Measurements from ENCODE around the gene CDK17. TPM values are rescaled to one million over a fixed set of nuclear protein-coding genes. Genes with fewer than 3 reads are reported as not detected.

The CDK17 gene
- total and polyA plus RNA-seq, 2 donors (not counting 1 experiment from before 2014, with no cell fraction given), result 15.6 to 87.8 TPM

DNA sequence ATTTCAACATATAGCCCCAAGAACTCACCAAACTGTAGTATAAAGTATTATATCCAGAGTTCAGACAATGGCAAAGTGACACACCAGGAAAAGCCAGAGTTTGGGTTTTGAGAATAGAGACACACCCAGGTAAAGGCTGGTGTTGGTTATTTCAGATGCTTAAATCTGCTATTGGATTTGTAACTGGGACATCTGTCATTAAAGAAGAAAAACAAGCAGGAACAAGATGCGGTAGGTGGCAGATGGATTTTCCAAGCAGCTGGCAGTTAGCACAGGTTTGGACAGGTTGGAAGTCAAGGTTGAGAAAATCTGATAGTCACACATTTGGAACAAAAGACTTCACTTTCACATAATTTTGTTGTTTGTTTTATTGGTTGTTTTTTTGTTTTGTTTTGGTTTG, 14.4 kb upstream of the CDK17 start:
- H3K27ac Mint-ChIP-seq, result no peak overlapping the region
- TF ChIP-seq, protein P1, sequence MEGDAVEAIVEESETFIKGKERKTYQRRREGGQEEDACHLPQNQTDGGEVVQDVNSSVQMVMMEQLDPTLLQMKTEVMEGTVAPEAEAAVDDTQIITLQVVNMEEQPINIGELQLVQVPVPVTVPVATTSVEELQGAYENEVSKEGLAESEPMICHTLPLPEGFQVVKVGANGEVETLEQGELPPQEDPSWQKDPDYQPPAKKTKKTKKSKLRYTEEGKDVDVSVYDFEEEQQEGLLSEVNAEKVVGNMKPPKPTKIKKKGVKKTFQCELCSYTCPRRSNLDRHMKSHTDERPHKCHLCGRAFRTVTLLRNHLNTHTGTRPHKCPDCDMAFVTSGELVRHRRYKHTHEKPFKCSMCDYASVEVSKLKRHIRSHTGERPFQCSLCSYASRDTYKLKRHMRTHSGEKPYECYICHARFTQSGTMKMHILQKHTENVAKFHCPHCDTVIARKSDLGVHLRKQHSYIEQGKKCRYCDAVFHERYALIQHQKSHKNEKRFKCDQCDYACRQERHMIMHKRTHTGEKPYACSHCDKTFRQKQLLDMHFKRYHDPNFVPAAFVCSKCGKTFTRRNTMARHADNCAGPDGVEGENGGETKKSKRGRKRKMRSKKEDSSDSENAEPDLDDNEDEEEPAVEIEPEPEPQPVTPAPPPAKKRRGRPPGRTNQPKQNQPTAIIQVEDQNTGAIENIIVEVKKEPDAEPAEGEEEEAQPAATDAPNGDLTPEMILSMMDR (IDR thresholded peaks at IDR 0.05), result no peak
- Histone ChIP-seq H3K4me1 (ENCODE audit: control insufficient read depth in 2 of 2, insufficient read depth in 2 of 2, low read length in 2 of 2) (peaks cover under 1 to 4% of the 10 kb centered on the region in 2 donors), H3K79me2 (ENCODE audit: control insufficient read depth, insufficient read depth, low read length) (no peaks in the 10 kb centered on the region), H3K27ac (ENCODE audit: low read length in 2 of 2) (no peak overlapping the region), H4K20me1 (ENCODE audit: control insufficient read depth, insufficient read depth, low read length, poor library complexity, severe bottlenecking) (no peaks in the 10 kb centered on the region), H3K4me2 (replicated peaks; ENCODE audit: low read depth, low read length, poor library complexity, severe bottlenecking) (no peak overlapping the region), H3K36me3 (replicated peaks in 1 of 2; ENCODE audit: control extremely low read depth in 1 of 2, control insufficient read depth in 1 of 2, extremely low read depth in 1 of 2, insufficient read depth in 2 of 2, low read length in 1 of 2) (no peaks in the 10 kb centered on the region), H3K27me3 (replicated peaks in 1 of 4; ENCODE audit: control extremely low read depth in 1 of 4, control insufficient read depth in 3 of 4, insufficient read depth in 4 of 4, low read length in 3 of 4) (no peaks in the 10 kb centered on the region), H2AFZ (ENCODE audit: insufficient read depth, low read depth, low read length, poor library complexity, severe bottlenecking) (no peak overlapping the region), H3K4me3 (ENCODE audit: control extremely low read depth in 1 of 5, extremely low read depth in 1 of 5, insufficient read depth in 1 of 5, low read depth in 2 of 5, low read length in 4 of 5) (no peak overlapping the region), H3K9me3 (ENCODE audit: control extremely low read depth in 1 of 3, control insufficient read depth in 2 of 3, insufficient read depth in 1 of 3, low read length in 2 of 3) (no peaks in the 10 kb centered on the region), H3K9ac (ENCODE audit: low read length) (no peak overlapping the region)
- no peak overlapping the region for H3K4me3 Mint-ChIP-seq
- WGBS (ENCODE audit: insufficient coverage), result no CpG with 5 or more reads among the region's 1 CpG
- no peak for DNase-seq
- ChIA-PET CTCF (no interaction called here), POLR2A (no interaction called here)
- ATAC-seq (ENCODE audit: low read depth), result no peak
- intact Hi-C loops (cut with micrococcal nuclease), result no loop called here
- H3K27me3 Mint-ChIP-seq, result no peaks in the 10 kb centered on the region
- H3K4me1 Mint-ChIP-seq, result peaks cover 9% of the 10 kb centered on the region
- no peaks in the 10 kb centered on the region for H3K9me3 Mint-ChIP-seq (ENCODE audit: insufficient read depth)

DNA sequence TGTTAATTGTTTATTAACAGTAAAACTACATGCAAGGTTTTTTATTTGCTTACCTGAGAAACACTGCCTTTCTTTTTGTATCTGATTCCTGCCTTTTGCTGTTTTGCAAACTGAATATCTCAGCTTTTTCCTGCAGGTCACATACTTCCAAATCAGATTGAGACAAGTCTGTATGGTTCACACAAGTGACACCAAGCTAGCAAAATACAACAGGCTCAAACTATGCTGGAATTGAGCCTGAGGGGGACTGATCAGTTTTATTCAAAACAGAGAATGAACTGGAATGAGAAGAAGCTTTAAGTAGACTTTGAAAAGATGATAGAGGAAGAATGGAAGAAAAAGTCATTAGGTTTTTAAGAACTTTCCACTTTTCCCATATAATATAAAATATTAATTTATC, 12.2 kb upstream of the CDK17 start:
- intact Hi-C loops (cut with micrococcal nuclease), result no loop called here
- no peaks in the 10 kb centered on the region for H4K20me1 ChIP-seq (ENCODE audit: control insufficient read depth, insufficient read depth, low read length, poor library complexity, severe bottlenecking)

More for the DNA sequence above, 12.2 kb upstream of the CDK17 start:
- Mint-ChIP-seq H3K27ac (no peak overlapping the region), H3K4me1 (peaks cover 19% of the 10 kb centered on the region), H3K27me3 (no peaks in the 10 kb centered on the region), H3K4me3 (no peak overlapping the region), H3K9me3 (ENCODE audit: insufficient read depth) (no peaks in the 10 kb centered on the region)
- H3K4me3 ChIP-seq (ENCODE audit: control extremely low read depth in 1 of 5, extremely low read depth in 1 of 5, insufficient read depth in 1 of 5, low read depth in 2 of 5, low read length in 4 of 5), result no peak overlapping the region
- H3K9ac ChIP-seq (ENCODE audit: low read length), result no peak overlapping the region
- ATAC-seq (ENCODE audit: low read depth) (no peak), DNase-seq (no peak)
- POLR2A ChIA-PET, result no interaction called here
- CTCF ChIA-PET, result interaction anchor here (0.9 to 1.5 kb wide), 3 partner anchors 11 to 197 kb away, joined by 3 to 6 read pairs (median 3); no protein-coding TSS in a partner anchor
- H3K27ac ChIP-seq (ENCODE audit: low read length in 2 of 2), result no peak overlapping the region
- no peaks in the 10 kb centered on the region for H3K36me3 ChIP-seq (replicated peaks in 1 of 2; ENCODE audit: control extremely low read depth in 1 of 2, control insufficient read depth in 1 of 2, extremely low read depth in 1 of 2, insufficient read depth in 2 of 2, low read length in 1 of 2)
- H3K9me3 ChIP-seq (ENCODE audit: control extremely low read depth in 1 of 3, control insufficient read depth in 2 of 3, insufficient read depth in 1 of 3, low read length in 2 of 3), result no peaks in the 10 kb centered on the region
- H3K27me3 ChIP-seq (replicated peaks in 1 of 4; ENCODE audit: control extremely low read depth in 1 of 4, control insufficient read depth in 3 of 4, insufficient read depth in 4 of 4, low read length in 3 of 4), result no peaks in the 10 kb centered on the region
- peaks cover 10 to 22% of the 10 kb centered on the region in 2 donors for H3K4me1 ChIP-seq (ENCODE audit: control insufficient read depth in 2 of 2, insufficient read depth in 2 of 2, low read length in 2 of 2)
- no peak overlapping the region for H2AFZ ChIP-seq (ENCODE audit: insufficient read depth, low read depth, low read length, poor library complexity, severe bottlenecking)
- H3K4me2 ChIP-seq (replicated peaks; ENCODE audit: low read depth, low read length, poor library complexity, severe bottlenecking), result no peak overlapping the region
- TF ChIP-seq, protein P1 (IDR thresholded peaks at IDR 0.05), result no peak
- TF ChIP-seq EZH2 (IDR thresholded peaks at IDR 0.05; ENCODE audit: borderline replicate concordance, insufficient read depth, low read depth, low read length, poor library complexity, severe bottlenecking), result no peak
- H3K79me2 ChIP-seq (ENCODE audit: control insufficient read depth, insufficient read depth, low read length), result no peaks in the 10 kb centered on the region

Measured in B cell (primary cell).